CD4-positive, alpha-beta T cell treated with Interleukin-4 for 4 hours (primary cell): ENCODE measurements around the gene AUP1.
"Not testable (repeated sequence)": the region's sequence is repeated elsewhere in the genome, so short reads cannot be mapped to it uniquely, and the experiment has no call there.

Experiments
- DNase-seq: peaks from one replicate; pipeline ENCODE4 v3.0.0-alpha.2; 2020

AUP1 gene

GRCh38 chr2:74496997-74497776, 32.3 kb downstream of the AUP1 start:
- no peak for DNase-seq

GRCh38 chr2:74495440-74495839, 34.1 kb downstream of the AUP1 start:
- DNase-seq = no peak

- no peak for DNase-seq
Measured at GRCh38 chr2:74493546-74493945, 36.0 kb downstream of the AUP1 start.

- DNase-seq = no peak
Measured at GRCh38 chr2:74491648-74492544, 37.6 kb downstream of the AUP1 start.

- no peak for DNase-seq
Measured at GRCh38 chr2:74489906-74490305, 39.6 kb downstream of the AUP1 start.

DNA sequence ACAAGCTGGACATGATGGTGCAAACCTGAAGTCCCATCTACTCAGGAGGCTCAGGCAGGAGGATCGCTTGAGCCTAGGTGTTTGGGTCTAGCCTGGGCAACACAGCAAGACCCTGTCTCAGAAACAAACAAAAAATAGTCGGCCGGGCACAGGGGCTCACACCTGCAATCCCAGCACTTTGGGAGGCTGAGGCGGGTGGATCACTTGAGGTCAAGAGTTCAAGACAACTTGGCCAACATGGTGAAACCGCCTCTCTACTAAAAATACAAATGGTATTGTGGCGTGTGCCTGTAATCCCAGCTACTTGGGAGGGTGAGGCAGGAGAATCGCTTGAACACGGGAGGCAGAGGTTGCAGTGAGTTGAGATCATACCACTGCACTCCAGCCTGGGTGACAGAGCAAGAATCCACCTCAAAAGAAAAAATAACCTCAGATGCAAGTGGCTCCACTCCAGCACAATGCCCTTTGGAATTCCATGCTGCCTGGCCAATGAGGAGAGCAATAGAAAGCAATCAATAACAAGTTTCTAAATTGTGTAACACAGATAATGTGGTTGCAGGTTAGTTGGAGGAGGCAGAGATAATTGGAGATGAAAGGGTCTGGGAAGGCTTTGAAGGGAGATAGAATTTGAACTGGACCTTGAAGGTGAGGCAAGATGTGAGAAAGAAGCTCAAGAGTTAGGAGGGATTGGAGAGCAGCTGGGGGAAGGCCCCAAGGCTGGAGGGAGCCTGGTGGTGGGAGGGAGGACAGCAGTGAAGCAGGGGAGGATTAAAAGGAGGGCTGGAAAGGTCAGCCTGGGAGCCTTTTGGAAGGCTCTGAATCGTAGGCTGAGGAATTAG, 40.6 kb downstream of the AUP1 start:
- no peak for DNase-seq

- DNase-seq = no peak
Measured at GRCh38 chr2:74486141-74486540, 43.4 kb downstream of the AUP1 start.

DNA sequence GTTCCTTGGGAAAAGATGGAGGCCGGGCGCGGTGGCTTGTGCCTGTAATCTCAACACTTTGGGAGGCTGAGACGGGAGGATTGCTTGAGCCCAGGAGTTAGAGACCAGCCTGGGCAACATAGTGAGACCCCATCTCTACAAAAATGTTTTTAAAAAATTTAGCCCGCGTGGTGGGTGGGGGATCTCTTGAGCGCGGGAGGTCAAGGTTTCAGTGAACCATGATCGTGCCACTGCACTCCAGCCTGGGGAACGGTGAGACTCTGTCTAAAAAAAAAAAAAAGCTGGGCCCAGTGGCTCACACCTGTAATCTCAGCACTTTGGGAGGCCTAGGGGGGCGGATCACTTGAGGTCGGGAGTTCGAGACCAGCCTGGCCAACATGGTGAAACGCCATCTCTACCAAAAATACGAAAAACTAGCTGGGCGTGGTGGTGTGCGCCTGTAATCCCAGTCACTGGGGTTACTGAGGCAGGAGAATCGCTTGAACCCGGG, 45.8 kb downstream of the AUP1 start:
- DNase-seq = not testable (repeated sequence)

DNA sequence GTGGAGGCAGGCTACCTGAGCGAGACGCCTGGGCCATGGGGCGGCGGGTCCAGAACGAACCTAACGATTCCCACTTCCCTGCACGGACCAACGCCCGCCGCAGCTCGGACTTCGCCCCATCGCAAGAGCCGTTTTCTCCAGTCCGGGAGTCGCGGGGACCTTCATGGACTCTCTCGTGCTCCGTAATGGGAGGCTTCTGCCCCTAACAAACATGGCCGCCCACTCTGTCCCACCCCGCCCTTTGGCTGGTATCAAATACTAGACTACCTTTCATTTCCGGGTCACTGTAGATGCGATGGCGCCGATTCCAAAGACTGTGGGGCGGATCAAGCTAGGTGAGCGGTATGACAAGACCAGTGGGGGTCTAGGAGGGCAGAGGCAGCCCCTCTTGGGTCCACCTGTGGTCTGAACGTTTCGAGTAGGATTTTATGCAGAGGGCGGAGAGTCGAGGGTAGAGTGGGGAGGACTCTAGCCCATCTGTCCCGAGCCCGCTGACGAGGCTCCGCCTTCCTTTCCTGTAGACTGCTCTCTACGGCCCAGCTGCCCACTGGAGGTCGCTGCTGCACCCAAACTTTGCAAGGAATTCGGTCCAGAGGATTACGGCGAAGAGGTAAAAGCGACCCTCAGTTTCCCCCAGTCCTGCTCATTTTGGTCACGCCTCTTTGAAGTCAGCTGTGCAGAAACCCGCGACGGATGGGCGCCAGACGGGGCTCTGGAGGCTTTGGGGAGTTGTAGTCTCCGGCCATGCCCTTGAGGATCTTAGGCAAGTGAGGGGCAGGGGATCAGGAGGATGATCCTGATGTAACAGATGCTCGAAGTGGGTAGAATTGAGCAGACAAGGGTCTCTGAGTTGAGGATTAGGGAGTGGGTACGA, 46.5 kb downstream of the AUP1 start, which contains the start of the genes CCDC142 and TTC31:
Gene CCDC142, minus strand, starts transcription at position 198 of the 874 bp plus-strand sequence. Its CDS starts 161 bp downstream, at position 37.
Gene TTC31, plus strand, starts transcription at position 281 of the 874 bp plus-strand sequence. Its CDS starts 15 bp downstream, at position 296.
- DNase-seq = peak; percentile 97

- DNase-seq = peak; percentile 53
Measured at GRCh38 chr2:74481961-74482800, 47.3 kb downstream of the AUP1 start.

DNA sequence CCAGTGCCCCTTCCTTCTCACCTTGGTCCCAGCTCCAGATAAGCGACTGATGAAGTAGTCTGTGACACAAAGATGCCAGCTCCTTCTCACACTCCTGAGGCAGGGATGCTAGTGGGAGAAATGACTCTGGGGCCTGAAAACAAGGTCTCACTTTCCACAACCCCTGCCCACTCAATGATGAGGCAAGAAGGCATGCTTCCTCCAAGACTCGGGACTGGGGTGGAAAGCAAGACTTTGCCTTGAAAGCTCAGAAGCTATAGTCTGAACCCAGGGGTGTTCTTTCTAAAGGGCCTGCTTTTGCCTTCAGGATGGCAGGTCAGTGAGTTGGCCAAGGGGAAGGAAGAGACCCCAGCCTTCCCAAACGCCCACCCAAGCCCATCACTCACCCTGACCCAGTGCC, 48.1 kb downstream of the AUP1 start:
- DNase-seq = no peak
